Smooth muscle cell (in vitro differentiated cells): ENCODE results near the gene PDLIM7. TPM values are rescaled to one million over a fixed set of nuclear protein-coding genes. Genes with fewer than 3 reads are reported as not detected.

Experiments used
- DNase-seq: peaks from one replicate; lab custom pipeline; 2025; ENCODE audit not compliant: unreplicated experiment; lab: John Stamatoyannopoulos, UW
- H2AFZ ChIP-seq: fragments of 200-600 bp; sonication (generic); 2 replicates; pipeline ENCODE4 v1.6.0; 2016; ENCODE audit warnings: antibody characterized with exemption, low read depth, mild to moderate bottlenecking
- H3F3A ChIP-seq: fragments of 200-600 bp; sonication (generic); 2 replicates; pipeline ENCODE4 v1.6.0; 2017; ENCODE audit warnings: antibody characterized with exemption, low read depth
- H3K27ac ChIP-seq: fragments of 200-600 bp; sonication (generic); 2 replicates; pipeline ENCODE4 v1.5.1; 2016; ENCODE audit warnings: low read depth, mild to moderate bottlenecking
- H3K27me3 ChIP-seq: fragments of 200-600 bp; sonication (generic); 2 replicates; pipeline ENCODE4 v1.6.1; 2016; ENCODE audit warnings: low read depth, mild to moderate bottlenecking
- H3K36me3 ChIP-seq: fragments of 200-600 bp; sonication (generic); 2 replicates; pipeline ENCODE4 v1.5.1; 2016; ENCODE audit warnings: low read depth
- H3K4me1 ChIP-seq: fragments of 200-600 bp; sonication (generic); 2 replicates; pipeline ENCODE4 v1.5.1; 2016; ENCODE audit warnings: low read depth
- H3K4me2 ChIP-seq: fragments of 200-600 bp; sonication (generic); 2 replicates; pipeline ENCODE4 v1.6.0; 2016; ENCODE audit warnings: mild to moderate bottlenecking
- H3K4me3 ChIP-seq: fragments of 200-600 bp; sonication (generic); 2 replicates; pipeline ENCODE4 v1.5.1; 2016; ENCODE audit warnings: mild to moderate bottlenecking
- H3K79me2 ChIP-seq: fragments of 200-600 bp; sonication (generic); 2 replicates; pipeline ENCODE4 v1.6.0; 2016; ENCODE audit warnings: low read depth, mild to moderate bottlenecking
- H3K9ac ChIP-seq: fragments of 200-600 bp; sonication (generic); 2 replicates; pipeline ENCODE4 v1.6.0; 2016; ENCODE audit warnings: low read depth
- H3K9me3 ChIP-seq: fragments of 200-600 bp; sonication (generic); replicated peaks from 2 replicates; pipeline ENCODE4 v1.5.1; 2016; ENCODE audit warnings: low read depth
- H4K20me1 ChIP-seq: fragments of 200-600 bp; sonication (generic); 2 replicates; pipeline ENCODE4 v1.6.0; 2016; ENCODE audit warnings: low read depth
- CTCF ChIP-seq: fragments of 200-600 bp; sonication (generic); IDR thresholded peaks from 2 replicates; pipeline ENCODE4 v1.5.1; 2017; ENCODE audit warnings: borderline replicate concordance, mild to moderate bottlenecking, antibody characterized with exemption; ENCODE audit not compliant: insufficient read depth, poor library complexity, severe bottlenecking
- WGBS: methylation state at CpG from one replicate; pipeline ENCODE4 v1.1.7; 2016; ENCODE audit warnings: low lambda C conversion rate; 5-methylcytosine and 5-hydroxymethylcytosine counted together
- polyA plus RNA-seq: library from polyadenylated mRNA; unstranded; fragments of >200 nt; fragmentation: Nextera tagmentation; extraction: Ambion mirVana; gene quantifications from 2 replicates; pipeline ENCODE4 v1.2.1, GENCODE V29; 2016
- total RNA-seq: library from RNA; depleted of rRNA; stranded (reverse); fragments of >200 nt; gene quantifications from 2 replicates; pipeline ENCODE4 v1.2.3, GENCODE V29; 2014

PDLIM7 gene
- total and polyA plus RNA-seq, 2 experiments from 2014 or later = 235 to 511 TPM

- H3K27ac ChIP-seq = no peak overlapping the region
- H4K20me1 ChIP-seq = peaks cover 95% of the 10 kb centered on the region
- H3K4me2 ChIP-seq = no peak overlapping the region
- H3K27me3 ChIP-seq = no peaks in the 10 kb centered on the region
- peaks cover 43% of the 10 kb centered on the region for H3F3A ChIP-seq
- no peak overlapping the region for H2AFZ ChIP-seq
- 95% methylated on average over 25 of the region's 28 CpGs for WGBS
- H3K79me2 ChIP-seq = peaks cover 4% of the 10 kb centered on the region
- TF ChIP-seq CTCF = no peak
- H3K4me3 ChIP-seq = no peak overlapping the region
- H3K4me1 ChIP-seq = peaks cover 12% of the 10 kb centered on the region
- H3K9ac ChIP-seq = no peak overlapping the region
- no peak for DNase-seq
- no peaks in the 10 kb centered on the region for H3K36me3 ChIP-seq
- no peaks in the 10 kb centered on the region for H3K9me3 ChIP-seq
Measured at GRCh38 chr5:177459819-177460628, 37.4 kb downstream of the PDLIM7 start.

GRCh38 chr5:177459357-177459756 lies 38.0 kb downstream of the PDLIM7 start:
- DNase-seq = no peak
- Histone ChIP-seq H3K4me2 (no peak overlapping the region), H3K9me3 (no peaks in the 10 kb centered on the region), H3K36me3 (no peaks in the 10 kb centered on the region), H3K27ac (no peak overlapping the region), H2AFZ (no peak overlapping the region), H3K27me3 (no peaks in the 10 kb centered on the region), H3K4me1 (peaks cover 12% of the 10 kb centered on the region), H3F3A (peaks cover 45% of the 10 kb centered on the region), H3K4me3 (no peak overlapping the region), H4K20me1 (peaks cover 92% of the 10 kb centered on the region), H3K79me2 (peaks cover 4% of the 10 kb centered on the region), H3K9ac (no peak overlapping the region)
- WGBS = 87% methylated on average over 3 of the region's 11 CpGs
- TF ChIP-seq CTCF = no peak

- Histone ChIP-seq H3K27me3 (no peaks in the 10 kb centered on the region), H3K4me1 (peaks cover 15% of the 10 kb centered on the region), H2AFZ (no peak overlapping the region), H4K20me1 (peaks cover 87% of the 10 kb centered on the region), H3F3A (peaks cover 45% of the 10 kb centered on the region), H3K27ac (peak overlapping the region; percentile 87), H3K36me3 (no peaks in the 10 kb centered on the region), H3K9ac (no peak overlapping the region), H3K79me2 (peaks cover 3% of the 10 kb centered on the region), H3K4me3 (no peak overlapping the region), H3K9me3 (no peaks in the 10 kb centered on the region), H3K4me2 (no peak overlapping the region)
- no peak for DNase-seq
- 87% methylated on average over 13 of the region's 14 CpGs for WGBS
- TF ChIP-seq CTCF = no peak
Measured at GRCh38 chr5:177458912-177459350, 38.5 kb downstream of the PDLIM7 start.
